HG03469 (cell line): ENCODE measurements around the gene LIMD2.
"Not testable (repeated sequence)": the region's sequence is repeated elsewhere in the genome, so short reads cannot be mapped to it uniquely, and the experiment has no call there.

Source experiments
- ATAC-seq: cut with Tn5 transposase; IDR thresholded peaks from one replicate; pipeline ENCODE4 v1.9.1; 2021; ENCODE audit warnings: mild to moderate bottlenecking, moderate library complexity, moderate number of reproducible peaks; ENCODE audit not compliant: unreplicated experiment

The LIMD2 gene

DNA sequence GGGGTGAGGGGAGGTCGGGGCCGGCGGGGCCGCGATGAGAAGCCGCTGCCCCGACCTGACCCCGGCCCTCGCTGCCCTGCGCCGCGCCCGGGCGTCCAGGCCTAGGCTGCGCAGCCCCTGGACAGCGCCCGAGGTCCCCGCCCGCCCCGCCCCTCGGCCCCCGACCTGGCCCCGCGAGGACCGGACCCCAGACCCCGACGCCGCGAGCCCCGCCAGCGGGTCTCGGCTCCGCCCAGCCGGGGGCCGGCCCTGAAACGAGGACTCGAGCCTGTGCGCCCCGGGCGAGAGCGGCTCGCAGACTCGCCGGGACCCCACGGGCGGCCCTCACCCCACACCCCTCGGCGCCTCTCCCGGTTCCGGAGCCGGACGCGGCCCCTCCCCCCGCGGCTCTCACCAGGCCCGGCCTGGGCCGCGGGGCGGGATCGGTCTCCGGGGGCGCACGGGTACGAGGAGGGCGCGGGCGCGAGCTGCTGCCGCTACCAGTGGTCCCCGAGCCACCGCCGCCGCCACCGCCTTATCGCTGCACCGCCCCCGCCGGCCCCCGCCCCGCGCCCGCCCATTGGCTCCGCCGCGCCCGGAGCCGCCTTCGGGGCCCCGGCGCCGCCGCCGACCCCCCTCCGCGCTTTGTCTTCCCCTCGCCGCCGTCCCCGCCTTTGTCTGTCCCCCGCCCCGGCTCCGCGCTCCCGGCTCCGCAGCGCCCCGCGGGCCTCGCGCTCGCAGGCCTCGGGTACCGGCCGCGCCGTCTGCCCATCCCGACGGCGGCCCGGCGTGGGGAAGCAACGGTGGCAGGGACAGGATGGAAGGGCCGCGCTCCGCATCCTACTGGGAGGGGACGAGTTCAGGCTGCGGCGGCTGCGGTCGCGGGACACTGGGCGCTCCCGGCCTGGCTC, at the start of gene LIMD2:
Gene LIMD2 (minus strand): TSS at position 488 of the 890 bp plus-strand sequence. CDS start 827 bp downstream, outside the sequence.
- ATAC-seq = no peak

DNA sequence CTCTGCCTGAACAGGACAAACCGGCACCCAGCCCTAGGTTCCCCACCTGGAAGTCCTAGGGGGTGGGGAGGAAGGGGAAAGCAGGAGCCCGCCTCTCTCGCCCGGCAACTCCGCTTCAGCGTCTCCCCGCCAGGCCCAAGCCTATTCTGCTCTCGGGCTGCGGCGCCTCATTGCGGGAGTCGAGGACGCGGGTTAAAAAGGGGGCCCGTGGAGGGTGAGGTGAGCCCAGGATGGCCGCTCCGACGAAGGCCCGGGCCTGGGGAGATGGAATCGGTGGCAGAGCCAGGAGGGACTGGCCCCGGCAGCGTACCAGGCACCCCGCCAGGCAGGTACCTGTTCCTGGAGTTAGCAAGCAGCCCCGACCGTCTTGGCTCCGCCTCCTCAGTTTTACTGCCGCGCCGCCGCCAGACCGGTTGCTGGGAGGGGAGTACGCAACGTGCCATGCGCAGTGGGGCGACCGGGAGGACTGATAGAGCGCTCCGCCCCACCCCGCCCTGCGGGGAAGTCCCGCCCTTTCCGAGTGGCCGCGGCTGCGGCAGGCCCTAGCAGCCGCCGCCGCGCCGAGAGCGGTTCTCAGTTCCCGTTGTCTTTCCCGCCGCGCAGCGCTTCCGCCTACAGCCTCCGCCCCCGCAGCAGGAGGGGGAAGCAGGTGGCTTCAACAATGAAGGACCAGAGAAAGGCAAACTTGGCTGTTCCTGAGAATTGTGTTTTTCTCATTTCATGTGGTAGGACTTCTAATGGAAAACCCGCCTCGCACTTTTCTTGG, 41.7 kb upstream of the LIMD2 start, which contains the start of gene STRADA:
Gene STRADA (minus strand): TSS at position 392 of the 766 bp plus-strand sequence. CDS start 13,430 bp downstream, outside the sequence.
- ATAC-seq = peak; percentile 58

DNA sequence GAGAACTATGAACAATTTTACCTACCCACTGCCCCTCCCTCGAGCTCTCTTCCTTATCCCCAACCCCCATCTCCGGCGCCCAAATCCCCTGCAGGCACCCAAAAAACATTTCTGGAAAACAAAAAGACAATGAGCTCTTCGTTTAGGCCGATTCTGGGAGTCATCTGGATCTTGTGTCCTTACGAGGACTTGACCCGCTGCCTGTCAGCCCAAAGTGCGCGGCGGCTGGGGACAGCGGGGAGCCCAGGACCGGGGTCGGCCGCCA, 41.1 kb upstream of the LIMD2 start:
- peak; percentile 9 for ATAC-seq

DNA sequence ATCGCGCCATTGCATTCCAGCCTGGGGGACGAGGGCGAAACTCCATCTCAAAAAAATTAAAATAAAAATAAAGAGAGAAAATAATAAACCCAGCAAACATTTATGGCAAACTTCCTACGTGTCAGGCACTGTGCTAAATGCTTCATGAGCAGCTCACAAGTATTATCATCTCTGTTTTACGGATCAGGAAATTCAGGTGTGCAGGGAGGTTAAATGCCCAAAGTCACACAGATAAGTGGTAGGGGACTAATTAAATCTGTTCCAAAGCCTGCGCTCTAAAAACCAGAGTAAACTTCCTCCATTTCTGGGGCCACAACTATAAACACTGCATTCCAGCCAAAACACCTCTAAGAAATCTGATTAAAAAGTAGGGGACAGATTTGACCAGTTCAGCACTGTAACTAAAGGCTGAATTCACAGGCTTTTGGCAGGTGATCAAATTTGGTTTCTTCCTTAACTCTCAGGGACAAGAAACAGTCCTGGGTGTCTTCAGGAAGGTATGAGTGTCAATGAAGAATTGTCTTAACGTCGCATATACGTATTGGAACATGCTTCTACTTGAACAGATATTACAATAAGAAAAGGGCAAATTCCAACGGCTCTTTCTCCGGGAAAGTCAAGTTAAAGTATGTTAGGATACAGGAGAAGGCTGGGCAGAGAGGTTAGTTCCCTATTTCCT, 40.7 kb upstream of the LIMD2 start:
- ATAC-seq = no peak

DNA sequence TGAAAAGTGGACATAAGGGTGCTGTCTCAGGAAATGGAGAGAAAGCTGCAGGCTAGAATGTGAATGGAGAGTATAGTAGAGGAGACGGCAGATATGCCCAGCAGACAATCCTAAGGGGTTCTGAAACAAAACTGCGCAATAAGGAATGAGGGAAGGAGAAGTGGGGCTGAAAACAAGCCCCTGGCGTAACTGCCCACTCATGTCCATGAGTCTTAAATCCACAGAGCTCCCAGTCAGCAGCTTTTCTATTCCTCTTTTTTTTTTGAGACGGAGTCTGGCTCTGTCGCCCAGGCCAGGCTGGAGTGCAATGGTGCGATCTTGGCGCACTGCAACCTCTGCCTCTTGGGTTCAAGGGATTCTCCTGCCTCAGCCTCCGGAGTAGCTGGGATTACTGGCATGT, 35.8 kb upstream of the LIMD2 start:
- ATAC-seq = no peak

DNA sequence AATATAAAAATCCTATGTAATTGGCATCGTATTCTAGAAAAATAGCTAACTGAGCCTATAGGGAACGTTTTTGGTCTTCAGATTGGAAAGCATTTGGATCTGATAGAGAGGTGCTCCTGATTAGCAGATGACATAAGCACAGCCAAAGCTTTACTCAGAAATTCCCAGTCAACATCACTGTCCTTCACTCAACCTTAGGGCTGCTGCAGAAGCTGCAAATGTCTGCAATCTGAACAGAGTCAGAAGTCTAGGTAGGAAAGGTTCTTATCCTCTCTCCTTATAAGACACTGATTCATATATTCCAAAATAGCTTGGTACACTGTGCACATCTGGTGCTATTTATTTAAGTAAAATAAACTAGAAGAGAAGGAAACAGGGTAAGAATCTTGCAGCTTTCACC, 22.5 kb upstream of the LIMD2 start:
- ATAC-seq = no peak

DNA sequence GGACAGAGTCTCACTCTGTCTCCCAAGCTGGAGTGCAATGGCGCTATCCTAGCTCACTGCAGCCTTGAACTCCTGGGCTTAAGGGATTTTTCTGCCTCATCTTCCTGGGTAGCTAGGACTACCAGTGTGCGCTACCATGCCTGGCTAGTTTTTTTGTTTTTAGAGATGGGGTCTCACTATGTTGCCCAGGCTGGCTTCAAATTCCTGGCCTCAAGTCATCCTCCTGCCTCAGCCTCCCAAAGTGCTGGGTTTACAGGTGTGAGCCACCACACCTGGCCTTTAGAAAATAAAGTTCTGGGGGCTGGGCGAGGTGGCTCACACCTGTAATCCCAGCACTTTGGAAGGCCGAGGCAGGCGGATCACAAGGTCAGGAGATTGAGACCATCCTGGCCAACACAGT, 20.3 kb upstream of the LIMD2 start:
- not testable (repeated sequence) for ATAC-seq

DNA sequence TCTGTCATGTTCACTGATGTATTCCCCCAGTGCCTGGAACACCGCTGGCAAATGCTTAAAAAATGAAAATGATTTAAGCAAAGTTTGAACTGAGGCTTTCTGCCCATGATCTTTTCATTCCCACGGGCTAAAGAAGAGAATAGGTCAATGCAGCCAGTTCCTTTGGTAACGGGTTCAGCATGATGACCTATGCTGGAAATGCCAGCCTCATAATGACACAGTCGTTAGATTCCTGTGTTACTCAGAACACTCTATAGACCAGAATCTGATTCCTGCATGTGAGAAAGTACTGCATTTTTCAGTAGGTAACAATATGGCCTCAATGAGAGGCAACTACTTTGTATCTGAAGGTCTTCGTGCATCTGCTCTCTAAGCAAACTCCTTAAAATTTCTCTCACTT, 19.1 kb upstream of the LIMD2 start:
- ATAC-seq = no peak

DNA sequence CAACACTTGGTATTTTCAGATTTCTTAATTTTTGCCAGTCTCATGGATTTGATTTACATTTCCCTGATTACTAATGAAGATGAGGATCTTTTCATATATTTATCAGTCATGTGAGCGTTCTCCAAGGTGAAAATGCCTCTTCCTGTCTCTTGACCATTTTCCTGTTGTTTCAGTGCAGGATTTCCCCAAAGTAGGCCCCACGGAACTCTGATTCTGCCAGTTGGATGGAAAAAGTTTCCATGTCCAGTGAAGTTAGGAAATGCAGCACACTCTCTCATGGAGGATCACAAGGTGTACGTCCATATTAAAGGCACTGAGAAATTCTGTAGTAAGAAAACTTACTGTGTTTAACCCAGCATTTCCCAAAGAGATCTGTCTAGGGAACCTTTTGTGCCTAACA, 16.5 kb upstream of the LIMD2 start:
- ATAC-seq = no peak

DNA sequence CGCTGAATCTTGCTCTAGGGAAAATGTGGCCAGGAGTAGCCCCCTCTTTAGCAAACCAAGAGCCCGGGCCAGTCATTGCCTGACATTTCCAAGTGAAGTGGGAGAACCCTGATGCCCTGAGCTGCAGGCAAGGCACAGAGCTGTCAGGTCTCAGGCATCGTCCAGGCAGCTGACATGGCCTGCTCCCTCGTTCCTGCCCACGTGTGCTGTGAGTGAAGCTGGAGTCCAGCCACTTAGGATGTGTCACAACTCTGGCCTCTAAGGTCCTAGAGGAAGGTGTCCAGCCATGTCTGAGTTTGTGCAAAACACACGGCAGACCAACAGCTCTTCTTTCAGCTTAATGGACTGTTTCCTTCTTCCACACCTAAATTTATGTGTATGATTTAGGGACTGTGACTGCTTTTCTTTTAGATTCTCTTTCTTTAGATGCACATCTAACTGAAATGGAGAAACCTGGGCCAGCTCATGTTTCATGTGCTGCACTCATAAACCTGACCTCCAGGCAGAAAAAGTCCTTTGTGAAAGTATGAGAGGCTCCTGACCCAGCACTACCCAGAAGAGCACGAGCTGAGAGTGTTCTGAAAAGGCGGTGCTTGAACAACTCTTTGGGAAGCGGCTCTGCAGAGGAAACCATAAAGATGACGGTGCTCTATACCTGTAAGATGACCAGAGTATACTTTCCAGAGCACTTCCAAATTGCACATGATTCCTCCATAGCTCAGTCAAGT, 14.8 kb upstream of the LIMD2 start:
- ATAC-seq = no peak

DNA sequence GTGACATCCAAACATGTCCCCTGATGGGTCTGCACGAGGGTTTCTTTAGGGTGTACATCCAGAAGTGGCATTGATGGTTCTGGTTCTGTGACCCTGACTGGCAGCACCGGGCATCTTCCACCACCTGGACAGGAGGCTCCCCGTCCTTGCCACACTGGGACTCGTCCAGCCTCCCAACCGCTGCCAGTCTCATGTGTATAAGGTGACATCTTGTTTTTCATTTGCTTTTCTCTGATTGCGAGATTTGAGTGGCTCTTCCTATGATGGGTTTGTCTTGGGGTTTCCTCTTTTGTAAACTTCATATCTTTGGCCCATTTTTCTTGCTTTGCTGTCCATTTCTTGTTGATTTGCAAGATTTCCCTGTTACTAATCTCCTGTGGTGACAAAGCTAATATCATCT, 9.2 kb upstream of the LIMD2 start:
- no peak for ATAC-seq

DNA sequence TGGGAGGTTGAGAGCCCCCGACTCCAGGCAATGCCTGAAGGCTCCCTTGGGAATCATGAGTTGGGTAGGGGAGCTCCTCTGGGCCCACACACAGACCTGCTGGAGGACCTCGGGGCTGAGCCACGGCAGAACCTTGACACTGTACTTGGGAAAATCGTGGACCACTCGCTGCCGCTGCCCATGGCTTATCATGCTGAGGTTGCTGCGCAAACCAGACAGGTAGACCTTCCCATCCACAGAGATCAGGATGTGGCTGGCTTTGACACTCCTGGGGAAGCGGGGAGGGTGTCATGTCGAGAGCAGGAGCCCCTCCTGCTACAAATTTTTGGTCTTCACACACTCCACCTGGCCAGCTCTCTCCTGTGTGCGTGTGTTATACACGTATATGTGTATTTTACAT, 7.2 kb upstream of the LIMD2 start:
- no peak for ATAC-seq

DNA sequence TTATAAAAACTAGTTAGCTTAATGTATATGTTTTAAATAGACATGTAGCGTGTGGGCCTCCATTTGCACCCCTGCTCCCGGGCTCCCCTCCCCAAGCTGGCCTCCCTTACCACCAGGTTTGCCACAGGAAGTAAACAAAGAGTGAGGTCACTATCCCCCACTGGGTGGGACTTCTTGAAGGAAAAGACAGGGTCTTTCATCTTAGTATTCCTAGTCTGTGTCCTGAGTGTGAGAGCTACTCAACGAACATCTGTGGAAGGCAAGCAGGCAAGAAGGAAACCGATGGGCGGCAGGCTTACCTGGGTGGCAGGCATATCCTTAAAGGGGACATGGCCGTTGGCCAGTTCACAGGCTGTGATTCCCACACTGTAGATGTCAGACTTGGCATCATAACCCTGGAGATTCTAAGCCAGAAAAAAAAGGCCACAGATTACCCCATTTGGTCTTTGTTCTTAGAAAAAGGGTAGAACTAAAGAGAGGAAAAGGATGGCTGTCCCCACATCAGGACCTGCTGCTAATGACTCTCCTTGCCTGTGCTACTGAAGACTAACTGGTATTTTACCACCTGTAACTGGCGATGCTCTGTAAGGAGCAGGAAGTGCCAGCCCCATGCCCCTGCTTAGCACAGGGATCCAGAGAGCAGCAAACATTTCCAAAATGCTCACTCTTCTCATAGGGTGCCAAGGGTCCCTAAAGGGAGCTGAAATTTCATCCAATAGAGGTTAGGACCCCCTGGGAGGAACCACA, 6.6 kb upstream of the LIMD2 start:
- ATAC-seq = no peak

DNA sequence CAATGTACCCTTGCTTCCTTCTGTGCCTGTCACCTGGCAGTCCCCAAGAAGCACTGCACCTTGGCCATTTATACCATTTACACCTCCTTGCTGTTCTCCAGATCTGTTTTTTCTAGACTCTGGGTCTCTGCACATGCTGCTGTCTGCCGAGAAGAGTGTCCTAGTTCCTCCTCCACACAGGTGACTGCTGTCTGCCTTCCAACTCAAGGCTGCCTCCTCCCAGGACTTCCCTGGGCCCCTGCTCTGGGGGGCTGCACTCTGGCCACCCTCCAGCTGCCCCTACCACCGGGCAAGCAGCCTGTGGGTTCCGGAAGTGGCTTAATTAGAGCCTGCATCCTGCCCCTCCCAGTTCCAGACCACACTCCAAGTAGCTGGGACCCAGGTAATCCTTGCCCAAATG, 5.7 kb upstream of the LIMD2 start:
- no peak for ATAC-seq

DNA sequence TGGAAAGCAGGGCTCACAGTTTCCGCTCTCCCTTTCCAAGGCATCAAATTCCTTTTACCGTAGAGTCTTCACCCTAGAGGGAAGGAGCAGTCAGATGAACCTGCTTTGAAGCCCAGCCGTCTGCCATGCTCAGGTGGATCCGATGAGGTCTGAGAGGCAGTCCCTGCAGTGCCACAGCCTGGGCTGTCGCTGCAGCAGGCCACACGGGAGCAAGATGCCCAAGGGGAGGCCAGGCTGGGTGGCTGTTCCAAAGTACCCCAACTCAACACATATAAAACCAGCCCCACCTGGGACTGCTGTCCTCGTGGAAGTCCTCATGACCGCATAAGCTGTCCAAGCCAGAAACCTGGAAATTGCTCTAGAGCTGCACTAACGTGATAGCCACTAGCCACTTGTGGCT, 4.9 kb upstream of the LIMD2 start:
- no peak for ATAC-seq

DNA sequence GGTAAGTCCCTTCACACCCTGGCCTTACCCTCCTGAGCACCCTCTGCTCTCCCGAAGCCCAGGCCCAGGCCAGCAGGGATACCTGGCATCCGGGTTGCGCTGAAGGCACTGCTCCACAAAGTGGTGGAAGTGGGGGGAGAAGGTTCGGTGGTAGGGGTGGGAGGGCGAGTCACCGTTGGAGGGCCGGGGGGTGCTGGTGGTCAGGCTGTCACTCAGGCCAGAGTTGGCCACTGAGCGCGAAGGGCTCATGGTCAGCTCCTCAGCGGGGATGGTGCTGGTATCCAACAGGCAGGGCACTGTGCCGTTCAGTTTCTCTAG, 4.3 kb upstream of the LIMD2 start:
- no peak for ATAC-seq

DNA sequence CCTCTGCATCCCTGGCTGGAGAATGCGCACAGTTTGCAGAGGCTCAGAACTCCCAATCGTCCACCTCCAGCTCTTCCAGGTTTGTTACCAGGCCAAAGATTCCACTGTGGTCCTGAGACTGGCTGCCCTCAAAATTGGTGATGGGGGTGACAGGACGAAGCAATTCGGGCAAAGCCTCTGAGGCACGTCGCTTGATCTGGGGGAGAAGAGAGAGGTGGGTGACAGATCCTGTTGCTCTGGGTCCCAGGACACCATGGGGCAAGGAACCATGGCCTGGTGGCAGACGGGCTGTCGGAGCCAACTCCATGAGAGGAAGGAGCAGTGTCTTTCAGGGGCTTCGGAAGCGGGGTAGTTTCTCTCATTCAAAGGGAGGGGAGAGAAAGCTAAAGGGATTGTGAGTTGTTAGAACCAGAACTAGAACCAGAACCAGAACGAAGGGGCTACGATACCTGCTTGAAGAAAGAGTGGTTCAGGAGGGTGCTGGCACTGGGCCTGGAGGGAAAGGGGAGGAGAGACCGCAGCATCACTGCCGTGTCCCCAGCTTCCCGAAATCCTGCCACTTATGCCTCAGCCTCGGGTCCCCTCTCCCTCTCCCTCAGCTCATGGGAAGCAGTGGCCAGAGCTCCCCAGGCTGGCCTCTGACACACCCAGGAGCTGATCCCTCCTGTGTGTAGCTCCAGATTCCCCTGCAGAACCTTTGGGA, 3.8 kb upstream of the LIMD2 start:
- no peak for ATAC-seq

DNA sequence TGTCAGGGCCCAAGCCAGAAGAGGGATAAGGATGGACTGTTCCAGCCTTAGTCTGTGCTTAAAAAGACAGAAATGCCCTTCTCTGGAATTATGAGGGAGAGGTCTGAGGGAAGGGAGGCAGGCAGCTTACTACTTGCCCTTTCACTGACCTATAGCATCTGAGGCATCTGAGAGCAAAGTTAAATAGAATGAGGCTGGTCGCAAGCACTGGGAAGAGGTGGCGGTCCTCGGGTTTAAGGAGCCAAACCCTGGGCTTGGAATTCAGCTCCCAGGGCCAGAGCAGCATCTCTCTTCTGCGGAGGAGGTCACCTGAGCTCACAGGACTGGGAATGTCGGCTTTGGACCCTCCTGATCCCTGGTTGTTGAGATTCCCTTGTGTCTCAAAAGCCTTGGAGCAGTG, 3.1 kb upstream of the LIMD2 start:
- ATAC-seq = no peak

DNA sequence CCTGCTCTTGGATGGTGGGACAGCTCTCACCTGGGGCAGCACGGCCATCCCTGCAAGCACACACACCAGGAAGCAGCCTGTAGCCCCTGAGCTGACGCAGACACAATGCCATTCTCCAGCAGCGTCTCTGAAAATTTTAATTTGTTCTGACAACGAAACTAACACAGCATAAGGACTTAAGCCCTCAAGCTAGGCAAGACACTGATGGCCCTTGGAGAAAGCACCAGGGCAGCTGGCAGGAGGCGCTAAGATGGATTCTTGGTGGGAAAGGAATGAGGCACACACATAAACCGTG, 2.7 kb upstream of the LIMD2 start:
- ATAC-seq = no peak
